ENCODE measurements around the gene DAB2IP. TPM values are rescaled to one million over a fixed set of nuclear protein-coding genes. Genes with fewer than 3 reads are reported as not detected.
A peak's percentile ranks its signal among the peaks of the same experiment; 100 is the strongest.

Gene DAB2IP
- total RNA-seq, 1 donor from 2014 or later, result 41.7 TPM

DNA sequence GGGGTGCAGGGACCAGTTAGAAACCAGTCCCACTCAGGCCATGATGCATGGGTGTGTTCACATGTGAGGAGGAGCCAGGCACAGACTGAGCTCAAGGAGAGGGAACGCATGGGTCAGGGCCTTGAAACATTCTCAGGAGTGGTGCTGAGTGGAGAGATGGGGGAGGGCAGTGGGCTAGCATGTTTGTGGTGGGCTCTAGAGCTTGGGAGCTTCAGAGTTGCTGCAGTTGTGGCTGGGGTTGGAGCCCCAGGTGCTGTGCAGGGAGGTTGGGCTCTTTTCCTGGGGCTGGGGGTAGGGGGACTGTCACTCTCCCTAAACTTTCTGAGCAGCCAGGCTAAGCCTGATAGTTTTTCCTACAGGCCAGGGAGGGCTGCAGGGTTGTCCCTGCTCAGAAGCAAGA is 95.4 kb downstream of the DAB2IP start:
- Mint-ChIP-seq H3K27ac (ENCODE audit: unreplicated experiment) (no peak overlapping the region), H3K4me1 (ENCODE audit: low read depth, unreplicated experiment) (peaks cover 32% of the 10 kb centered on the region), H3K4me3 (ENCODE audit: unreplicated experiment) (peak overlapping the region; percentile 62), H3K36me3 (ENCODE audit: low read depth, unreplicated experiment) (peaks cover 3% of the 10 kb centered on the region), H3K27me3 (ENCODE audit: low read depth, unreplicated experiment) (no peaks in the 10 kb centered on the region), H3K9me3 (ENCODE audit: unreplicated experiment) (no peaks in the 10 kb centered on the region)
- no peak for FAIRE-seq
- no peaks in the 10 kb centered on the region for H3K27me3 ChIP-seq (ENCODE audit: insufficient read depth, low read length)
- H2AFZ ChIP-seq (ENCODE audit: low read depth, low read length), result no peak overlapping the region
- TF ChIP-seq, protein P1, sequence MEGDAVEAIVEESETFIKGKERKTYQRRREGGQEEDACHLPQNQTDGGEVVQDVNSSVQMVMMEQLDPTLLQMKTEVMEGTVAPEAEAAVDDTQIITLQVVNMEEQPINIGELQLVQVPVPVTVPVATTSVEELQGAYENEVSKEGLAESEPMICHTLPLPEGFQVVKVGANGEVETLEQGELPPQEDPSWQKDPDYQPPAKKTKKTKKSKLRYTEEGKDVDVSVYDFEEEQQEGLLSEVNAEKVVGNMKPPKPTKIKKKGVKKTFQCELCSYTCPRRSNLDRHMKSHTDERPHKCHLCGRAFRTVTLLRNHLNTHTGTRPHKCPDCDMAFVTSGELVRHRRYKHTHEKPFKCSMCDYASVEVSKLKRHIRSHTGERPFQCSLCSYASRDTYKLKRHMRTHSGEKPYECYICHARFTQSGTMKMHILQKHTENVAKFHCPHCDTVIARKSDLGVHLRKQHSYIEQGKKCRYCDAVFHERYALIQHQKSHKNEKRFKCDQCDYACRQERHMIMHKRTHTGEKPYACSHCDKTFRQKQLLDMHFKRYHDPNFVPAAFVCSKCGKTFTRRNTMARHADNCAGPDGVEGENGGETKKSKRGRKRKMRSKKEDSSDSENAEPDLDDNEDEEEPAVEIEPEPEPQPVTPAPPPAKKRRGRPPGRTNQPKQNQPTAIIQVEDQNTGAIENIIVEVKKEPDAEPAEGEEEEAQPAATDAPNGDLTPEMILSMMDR (IDR thresholded peaks at IDR 0.05; ENCODE audit: insufficient read depth, low read depth, low read length), result no peak
- TF ChIP-seq EZH2 (IDR thresholded peaks at IDR 0.05; ENCODE audit: insufficient read depth, low read length), result no peak
- H3K4me2 ChIP-seq (ENCODE audit: low read length), result no peak overlapping the region
- H3K9me3 ChIP-seq (ENCODE audit: insufficient read depth, low read depth, low read length), result no peaks in the 10 kb centered on the region
- no peak for DNase-seq (ENCODE audit: low read depth)
- H4K20me1 ChIP-seq (ENCODE audit: insufficient read depth, low read length), result peaks cover 79% of the 10 kb centered on the region
- H3K36me3 ChIP-seq (ENCODE audit: insufficient read depth, low read length), result no peaks in the 10 kb centered on the region
- H3K4me1 ChIP-seq (ENCODE audit: insufficient read depth, low read length), result peaks cover 45% of the 10 kb centered on the region
- H3K4me3 ChIP-seq (ENCODE audit: insufficient read depth, low read depth, low read length), result no peak overlapping the region
- peaks cover 65% of the 10 kb centered on the region for H3K79me2 ChIP-seq (ENCODE audit: insufficient read depth, low read length)
- H3K27ac ChIP-seq (ENCODE audit: low read depth, low read length), result no peak overlapping the region
- no peak overlapping the region for H3K9ac ChIP-seq (ENCODE audit: low read length)

DNA sequence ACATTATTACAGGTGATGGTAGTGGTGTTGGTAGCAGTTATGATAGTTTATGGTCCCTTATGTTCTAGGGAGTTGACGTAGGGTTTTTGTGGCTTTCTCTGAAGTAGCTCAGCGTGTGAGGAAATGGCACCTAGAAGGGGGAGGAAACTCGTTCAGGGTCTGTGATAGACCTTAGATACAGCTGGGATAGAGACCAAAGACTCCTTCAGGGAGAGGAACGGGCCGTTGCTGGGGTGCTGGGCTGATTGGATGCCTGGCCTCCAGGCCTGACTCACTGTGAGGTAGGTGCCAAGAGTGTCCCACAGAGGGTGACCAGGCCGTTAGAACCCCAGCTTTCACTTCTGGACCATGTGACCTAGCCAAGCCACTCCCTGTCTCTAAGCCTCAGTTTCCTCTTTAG is 96.6 kb downstream of the DAB2IP start:
- Histone ChIP-seq H3K9ac (ENCODE audit: low read length) (no peak overlapping the region), H3K79me2 (ENCODE audit: insufficient read depth, low read length) (peaks cover 72% of the 10 kb centered on the region), H3K4me2 (ENCODE audit: low read length) (no peak overlapping the region), H3K27me3 (ENCODE audit: insufficient read depth, low read length) (no peaks in the 10 kb centered on the region), H3K27ac (ENCODE audit: low read depth, low read length) (no peak overlapping the region), H3K4me1 (ENCODE audit: insufficient read depth, low read length) (peaks cover 42% of the 10 kb centered on the region), H3K4me3 (ENCODE audit: insufficient read depth, low read depth, low read length) (no peak overlapping the region), H2AFZ (ENCODE audit: low read depth, low read length) (no peak overlapping the region), H3K9me3 (ENCODE audit: insufficient read depth, low read depth, low read length) (no peaks in the 10 kb centered on the region), H3K36me3 (ENCODE audit: insufficient read depth, low read length) (no peaks in the 10 kb centered on the region), H4K20me1 (ENCODE audit: insufficient read depth, low read length) (peaks cover 83% of the 10 kb centered on the region)
- no peak overlapping the region for H3K4me3 Mint-ChIP-seq (ENCODE audit: unreplicated experiment)
- H3K27me3 Mint-ChIP-seq (ENCODE audit: low read depth, unreplicated experiment), result no peaks in the 10 kb centered on the region
- no peak for DNase-seq (ENCODE audit: low read depth)
- no peaks in the 10 kb centered on the region for H3K9me3 Mint-ChIP-seq (ENCODE audit: unreplicated experiment)
- no peak for FAIRE-seq
- peaks cover 36% of the 10 kb centered on the region for H3K4me1 Mint-ChIP-seq (ENCODE audit: low read depth, unreplicated experiment)
- H3K36me3 Mint-ChIP-seq (ENCODE audit: low read depth, unreplicated experiment), result peaks cover 3% of the 10 kb centered on the region
- TF ChIP-seq, protein P1 (IDR thresholded peaks at IDR 0.05; ENCODE audit: insufficient read depth, low read depth, low read length), result no peak
- H3K27ac Mint-ChIP-seq (ENCODE audit: unreplicated experiment), result peak overlapping the region; percentile 47

DNA sequence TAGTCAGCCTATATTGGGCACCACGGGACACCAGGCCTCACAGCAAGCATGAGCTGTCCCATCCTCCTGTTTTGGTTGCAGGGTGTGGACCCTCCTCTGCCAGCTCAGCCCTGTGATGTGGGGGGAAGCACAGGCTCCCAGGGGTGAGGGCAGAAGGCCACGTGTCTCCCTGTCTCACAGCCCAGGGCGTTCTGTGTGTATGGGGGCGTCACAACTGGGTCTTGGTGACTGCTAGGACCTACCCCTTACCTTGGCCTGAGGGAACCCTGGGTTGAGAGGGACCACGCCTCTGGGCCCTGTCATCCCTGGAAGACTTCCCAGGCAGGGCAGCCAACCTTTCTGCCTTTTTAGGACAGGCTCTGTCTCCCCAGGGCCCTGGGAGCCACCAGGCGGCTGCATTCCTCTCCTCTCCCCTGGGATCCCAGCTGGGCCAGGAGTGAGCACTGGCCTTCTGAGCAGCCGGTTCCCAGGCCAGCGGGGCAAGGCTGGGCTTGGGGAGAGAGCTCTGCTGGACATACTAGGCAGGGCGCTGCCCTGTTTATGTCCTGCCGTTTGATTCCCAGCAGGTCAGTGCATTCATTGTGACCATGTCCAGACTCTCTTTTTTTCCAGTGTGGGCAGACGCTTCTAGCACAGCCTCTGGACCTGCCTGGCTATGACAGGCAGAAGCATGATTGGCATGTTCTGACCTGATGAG is 97.4 kb downstream of the DAB2IP start:
- DNase-seq (ENCODE audit: low read depth), result no peak
- Mint-ChIP-seq H3K4me1 (ENCODE audit: low read depth, unreplicated experiment) (peaks cover 36% of the 10 kb centered on the region), H3K4me3 (ENCODE audit: unreplicated experiment) (no peak overlapping the region), H3K27me3 (ENCODE audit: low read depth, unreplicated experiment) (no peaks in the 10 kb centered on the region), H3K9me3 (ENCODE audit: unreplicated experiment) (no peaks in the 10 kb centered on the region), H3K36me3 (ENCODE audit: low read depth, unreplicated experiment) (peaks cover 3% of the 10 kb centered on the region), H3K27ac (ENCODE audit: unreplicated experiment) (no peak overlapping the region)
- TF ChIP-seq, protein P1 (IDR thresholded peaks at IDR 0.05; ENCODE audit: insufficient read depth, low read depth, low read length), result no peak
- no peak for TF ChIP-seq EZH2 (IDR thresholded peaks at IDR 0.05; ENCODE audit: insufficient read depth, low read length)
- Histone ChIP-seq H3K9ac (ENCODE audit: low read length) (no peak overlapping the region), H4K20me1 (ENCODE audit: insufficient read depth, low read length) (peaks cover 91% of the 10 kb centered on the region), H3K27ac (ENCODE audit: low read depth, low read length) (no peak overlapping the region), H3K9me3 (ENCODE audit: insufficient read depth, low read depth, low read length) (no peaks in the 10 kb centered on the region), H3K4me3 (ENCODE audit: insufficient read depth, low read depth, low read length) (no peak overlapping the region), H3K27me3 (ENCODE audit: insufficient read depth, low read length) (no peaks in the 10 kb centered on the region), H3K4me1 (ENCODE audit: insufficient read depth, low read length) (peaks cover 34% of the 10 kb centered on the region), H3K36me3 (ENCODE audit: insufficient read depth, low read length) (no peaks in the 10 kb centered on the region), H3K4me2 (ENCODE audit: low read length) (no peak overlapping the region), H2AFZ (ENCODE audit: low read depth, low read length) (no peak overlapping the region), H3K79me2 (ENCODE audit: insufficient read depth, low read length) (peaks cover 80% of the 10 kb centered on the region)
- FAIRE-seq, result no peak
